BE2C (cell line): ENCODE results near the gene ZFAND5.

ENCODE experiments used
- DNase-seq: peaks from one replicate; pipeline ENCODE4 v3.0.0-alpha.2; 2020
- H3K27me3 ChIP-seq: fragments of 250-450 bp; sonication (Bioruptor Pico); 2 replicates; pipeline ENCODE4 v1.5.1; 2020; ENCODE audit warnings: mild to moderate bottlenecking
- H3K36me3 ChIP-seq: fragments of 250-450 bp; sonication (Bioruptor Pico); 2 replicates; pipeline ENCODE4 v1.5.1; 2020; ENCODE audit warnings: mild to moderate bottlenecking
- H3K4me1 ChIP-seq: fragments of 250-450 bp; sonication (Bioruptor Pico); 2 replicates; pipeline ENCODE4 v1.5.1; 2020
- H3K4me3 ChIP-seq: 2 replicates; pipeline ENCODE4 v1.5.1; 2011; ENCODE audit warnings: low read depth, low read length
- H3K9me3 ChIP-seq: fragments of 250-450 bp; sonication (Bioruptor Pico); 2 replicates; pipeline ENCODE4 v1.5.1; 2020
- TF ChIP-seq, protein P1 (sequence below): IDR thresholded peaks from 2 replicates; pipeline ENCODE4 v1.5.1; 2012; ENCODE audit warnings: mild to moderate bottlenecking, low read depth, low read length

ZFAND5 gene

DNA sequence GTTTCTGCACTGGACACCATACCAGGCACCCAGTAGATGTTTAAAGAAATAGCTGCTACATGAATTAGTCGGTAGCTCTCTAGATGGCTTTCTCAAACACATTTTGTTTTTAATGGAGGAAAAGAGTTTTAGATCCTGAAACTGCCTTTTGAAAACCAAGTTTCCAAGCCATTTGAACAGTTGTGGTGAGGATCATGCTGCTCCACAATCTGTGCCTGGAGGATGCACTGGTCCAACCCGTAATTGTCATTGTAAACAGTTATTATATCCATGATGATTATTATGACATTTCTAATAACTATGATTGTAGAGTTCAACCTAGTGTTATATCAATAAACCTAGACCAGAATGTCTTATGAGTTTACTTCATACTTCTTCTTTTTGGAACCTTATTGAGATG is 35.9 kb upstream of the ZFAND5 start:
- Histone ChIP-seq H3K9me3 (no peaks in the 10 kb centered on the region), H3K27me3 (0 out of 2 replicates have a peak, but pooled peaks cover 4% of the 10 kb centered on the region), H3K4me1 (no peaks in the 10 kb centered on the region), H3K36me3 (no peaks in the 10 kb centered on the region), H3K4me3 (no peak overlapping the region)
- TF ChIP-seq, protein P1, sequence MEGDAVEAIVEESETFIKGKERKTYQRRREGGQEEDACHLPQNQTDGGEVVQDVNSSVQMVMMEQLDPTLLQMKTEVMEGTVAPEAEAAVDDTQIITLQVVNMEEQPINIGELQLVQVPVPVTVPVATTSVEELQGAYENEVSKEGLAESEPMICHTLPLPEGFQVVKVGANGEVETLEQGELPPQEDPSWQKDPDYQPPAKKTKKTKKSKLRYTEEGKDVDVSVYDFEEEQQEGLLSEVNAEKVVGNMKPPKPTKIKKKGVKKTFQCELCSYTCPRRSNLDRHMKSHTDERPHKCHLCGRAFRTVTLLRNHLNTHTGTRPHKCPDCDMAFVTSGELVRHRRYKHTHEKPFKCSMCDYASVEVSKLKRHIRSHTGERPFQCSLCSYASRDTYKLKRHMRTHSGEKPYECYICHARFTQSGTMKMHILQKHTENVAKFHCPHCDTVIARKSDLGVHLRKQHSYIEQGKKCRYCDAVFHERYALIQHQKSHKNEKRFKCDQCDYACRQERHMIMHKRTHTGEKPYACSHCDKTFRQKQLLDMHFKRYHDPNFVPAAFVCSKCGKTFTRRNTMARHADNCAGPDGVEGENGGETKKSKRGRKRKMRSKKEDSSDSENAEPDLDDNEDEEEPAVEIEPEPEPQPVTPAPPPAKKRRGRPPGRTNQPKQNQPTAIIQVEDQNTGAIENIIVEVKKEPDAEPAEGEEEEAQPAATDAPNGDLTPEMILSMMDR = no peak
- no peak for DNase-seq

DNA sequence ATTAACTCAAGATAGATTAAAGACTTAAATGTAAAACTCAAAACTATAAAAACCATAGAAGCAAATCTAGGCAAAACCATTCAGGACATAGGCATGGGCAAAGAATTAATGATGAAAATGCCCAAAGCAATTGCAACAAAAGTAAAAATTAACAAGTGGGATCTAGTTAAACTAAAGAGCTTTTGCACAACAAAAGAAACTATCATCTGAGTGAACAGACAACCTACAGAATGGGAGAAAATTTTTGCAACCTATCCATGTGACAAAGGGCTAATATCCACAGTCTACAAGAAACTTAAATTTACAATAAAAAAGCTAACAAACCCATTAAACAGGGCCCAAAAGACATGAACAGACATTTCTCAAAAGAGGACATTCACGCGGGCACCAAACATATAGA is 34.4 kb upstream of the ZFAND5 start:
- TF ChIP-seq, protein P1 = no peak

DNA sequence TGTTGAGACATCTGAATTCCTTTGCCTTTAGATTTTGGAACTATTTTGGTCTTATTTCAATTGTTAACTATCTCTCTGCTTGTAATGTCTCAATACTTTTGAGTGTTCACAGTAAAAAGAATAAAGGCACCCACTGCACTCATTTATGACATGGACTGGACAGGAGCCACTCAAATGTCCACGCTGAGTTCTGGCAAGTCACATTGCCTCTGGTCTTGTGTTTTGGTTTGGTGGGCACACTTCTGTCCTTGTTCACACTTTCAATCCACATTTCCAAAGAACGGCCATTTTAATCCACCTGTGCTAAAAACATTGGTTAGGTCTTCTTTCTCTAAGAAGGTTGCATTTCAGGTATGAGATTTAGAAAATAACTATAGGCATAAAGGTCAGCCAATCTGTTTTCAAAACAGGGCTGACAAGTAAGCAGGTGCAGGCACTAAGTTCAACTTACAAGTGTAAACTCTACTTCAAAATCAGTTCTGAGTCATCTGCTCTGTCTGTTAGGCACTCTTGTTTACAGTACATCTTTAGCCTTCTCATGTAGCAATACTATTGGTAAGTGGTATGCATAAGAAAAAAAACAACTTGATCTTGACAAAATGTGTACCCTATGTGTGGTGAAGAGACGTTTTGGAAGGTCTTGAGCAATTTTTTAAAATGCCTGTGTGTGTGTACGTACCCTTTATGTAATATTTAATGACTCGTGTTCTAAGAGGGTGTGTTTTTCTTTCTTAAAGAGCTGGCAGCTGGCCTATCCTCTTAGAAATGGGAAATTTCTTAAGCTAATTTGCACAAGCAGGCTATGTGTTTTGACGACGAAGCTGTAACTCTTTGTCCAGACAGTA is 31.5 kb upstream of the ZFAND5 start:
- H3K36me3 ChIP-seq = no peaks in the 10 kb centered on the region
- no peaks in the 10 kb centered on the region for H3K4me1 ChIP-seq
- DNase-seq = no peak
- H3K9me3 ChIP-seq = no peaks in the 10 kb centered on the region
- H3K27me3 ChIP-seq = no peaks in the 10 kb centered on the region
- H3K4me3 ChIP-seq = no peak overlapping the region
- TF ChIP-seq, protein P1 = no peak

More for the DNA sequence above, 34.4 kb upstream of the ZFAND5 start:
- H3K36me3 ChIP-seq = no peaks in the 10 kb centered on the region
- H3K27me3 ChIP-seq = no peaks in the 10 kb centered on the region
- H3K4me1 ChIP-seq = no peaks in the 10 kb centered on the region
- no peaks in the 10 kb centered on the region for H3K9me3 ChIP-seq
- no peak overlapping the region for H3K4me3 ChIP-seq
- no peak for DNase-seq

DNA sequence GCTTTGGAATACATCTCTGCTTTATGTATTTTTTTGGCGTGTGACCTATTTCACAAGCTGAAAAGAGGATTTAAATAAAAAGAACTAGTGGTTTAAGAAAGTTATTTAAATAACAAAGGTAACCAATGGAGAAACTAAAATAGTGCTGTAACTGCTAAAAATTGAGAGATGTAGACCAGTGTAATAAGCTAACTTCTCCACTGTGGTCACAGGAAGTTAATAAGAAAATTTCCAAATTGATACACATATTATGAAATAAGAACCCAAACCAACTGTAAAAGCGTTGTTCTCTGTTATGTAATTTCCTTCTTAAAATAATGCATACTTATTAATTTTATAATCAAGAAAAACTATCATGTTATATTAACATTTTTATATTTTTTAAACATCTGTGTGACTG is 29.1 kb upstream of the ZFAND5 start:
- Histone ChIP-seq H3K27me3 (no peaks in the 10 kb centered on the region), H3K36me3 (no peaks in the 10 kb centered on the region), H3K4me1 (no peaks in the 10 kb centered on the region), H3K9me3 (no peaks in the 10 kb centered on the region), H3K4me3 (no peak overlapping the region)
- DNase-seq = no peak
- TF ChIP-seq, protein P1 = no peak

DNA sequence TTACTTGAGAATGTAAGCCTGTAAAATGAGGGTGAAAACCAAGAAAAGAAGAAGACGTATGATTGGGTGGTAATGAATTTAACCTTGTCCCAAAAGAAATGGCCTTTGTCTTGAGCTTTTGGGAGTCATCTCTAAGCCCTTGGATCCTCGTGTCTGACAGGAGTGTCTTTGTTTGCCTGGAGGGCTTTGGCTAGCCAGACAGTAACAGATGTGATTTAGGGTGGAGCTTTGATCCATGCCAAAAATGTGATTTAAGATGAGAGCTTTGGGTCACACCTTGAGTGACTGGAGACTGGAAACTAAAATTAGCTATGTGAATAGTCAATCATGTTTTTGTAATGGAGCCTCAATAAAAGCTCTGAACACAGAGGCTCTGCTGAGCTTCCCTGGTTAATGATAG is 25.9 kb upstream of the ZFAND5 start:
- H3K27me3 ChIP-seq = no peaks in the 10 kb centered on the region

DNA sequence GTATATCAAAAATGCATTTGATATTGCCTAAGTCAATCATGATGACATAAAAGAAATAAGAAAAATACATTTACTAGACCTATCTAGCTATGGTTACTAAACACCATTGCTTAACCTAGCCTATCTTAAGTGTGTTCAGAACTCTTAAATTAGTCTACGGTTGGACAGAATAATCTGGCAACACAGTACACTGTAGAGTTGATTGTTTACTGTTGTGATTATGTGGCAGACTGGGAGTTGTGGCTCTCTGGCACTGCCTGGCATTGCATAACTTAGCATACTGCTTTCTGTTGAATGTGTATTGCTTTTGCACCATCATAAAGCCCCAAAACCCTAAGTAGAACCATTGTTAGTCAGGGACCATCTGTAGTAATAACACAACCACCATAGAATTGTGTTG is 21.2 kb upstream of the ZFAND5 start:
- TF ChIP-seq, protein P1 = no peak
- no peak for DNase-seq

More for the DNA sequence above, 25.9 kb upstream of the ZFAND5 start:
- Histone ChIP-seq H3K9me3 (no peaks in the 10 kb centered on the region), H3K4me3 (no peak overlapping the region), H3K4me1 (no peaks in the 10 kb centered on the region), H3K36me3 (no peaks in the 10 kb centered on the region)
- no peak for DNase-seq
- TF ChIP-seq, protein P1 = no peak

More for the DNA sequence above, 21.2 kb upstream of the ZFAND5 start:
- no peaks in the 10 kb centered on the region for H3K4me1 ChIP-seq
- H3K4me3 ChIP-seq = no peak overlapping the region
- no peaks in the 10 kb centered on the region for H3K27me3 ChIP-seq
- H3K9me3 ChIP-seq = no peaks in the 10 kb centered on the region
- no peaks in the 10 kb centered on the region for H3K36me3 ChIP-seq
